ENCODE results near the gene MRPS34. TPM values are rescaled to one million over a fixed set of nuclear protein-coding genes. Genes with fewer than 3 reads are reported as not detected.

Gene MRPS34
- total RNA-seq, 1 donor from 2014 or later = 30.6 TPM

DNA sequence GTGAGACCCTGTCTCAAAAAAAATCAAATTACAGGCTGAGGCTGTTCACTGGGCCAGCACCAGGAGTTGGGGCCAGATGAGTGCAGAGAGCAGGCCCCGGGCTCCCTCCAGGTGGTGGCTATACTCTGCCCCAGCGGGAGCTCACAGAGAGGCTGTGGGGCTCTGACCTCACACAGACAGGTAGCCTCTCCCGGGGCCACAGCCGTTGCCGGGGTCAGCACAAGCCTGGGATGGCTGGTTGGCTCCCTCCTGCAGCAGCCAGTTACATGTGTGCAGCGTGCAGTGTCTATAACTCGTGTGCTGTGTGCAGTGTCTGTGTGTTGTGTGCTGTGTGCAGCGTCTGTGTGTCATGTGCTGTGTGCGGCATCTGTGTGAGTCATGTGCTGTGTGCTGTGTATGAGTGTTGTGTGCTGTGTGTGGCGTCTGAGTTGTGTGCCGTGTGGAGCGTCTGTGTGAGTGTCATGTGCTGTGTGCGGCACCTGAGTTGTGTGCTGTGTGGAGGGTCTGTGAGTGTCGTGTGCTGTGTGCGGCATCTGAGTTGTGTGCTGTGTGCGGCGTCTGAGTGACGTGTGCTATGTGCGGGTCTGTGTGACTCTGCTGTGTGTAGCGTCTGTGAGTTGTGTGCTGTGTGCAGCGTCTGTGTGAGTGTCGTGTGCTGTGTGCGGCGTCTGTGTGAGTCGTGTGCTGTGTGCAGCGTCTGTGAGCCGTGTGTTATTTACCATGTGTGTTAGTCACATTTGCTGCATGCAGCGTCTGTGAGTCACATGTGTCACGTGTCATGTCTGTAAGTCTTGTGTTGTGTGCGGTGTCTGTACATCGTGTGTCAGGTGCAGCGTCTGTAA, 46.1 kb downstream of the MRPS34 start:
- DNase-seq = no peak

- no peak for DNase-seq
These were observed 48.4 kb downstream of the MRPS34 start for GRCh38 chr16:1724491-1724890.

GRCh38 chr16:1723450-1724147, 49.3 kb downstream of the MRPS34 start:
- DNase-seq = no peak

Small RNAs within 50 kb of the gene (small RNA-seq; reads per million reads assigned to genes)
- gene MIR3177 = 0.09 reads per million

Other genes starting within 250 kb of the MRPS34 start
- gene TMEM204, start 239.5 kb downstream of the MRPS34 start, total RNA-seq = 2.5 TPM
- 51.0 TPM for gene IFT140, start 161.1 kb downstream of the MRPS34 start, total RNA-seq
- 8.0 TPM for gene CRAMP1, start 160.8 kb downstream of the MRPS34 start, total RNA-seq
- gene JPT2, start 94.9 kb downstream of the MRPS34 start, total RNA-seq = 28.5 TPM
- gene MAPK8IP3, start 66.9 kb downstream of the MRPS34 start, total RNA-seq = 84.5 TPM
- 26.2 TPM for gene NME3, start 1.6 kb downstream of the MRPS34 start, total RNA-seq
- 6.9 TPM for gene EME2, start 324 bp downstream of the MRPS34 start, total RNA-seq
- gene SPSB3, start 9.4 kb upstream of the MRPS34 start, total RNA-seq = 60.5 TPM
- gene NUBP2, start 9.8 kb upstream of the MRPS34 start, total RNA-seq = 37.9 TPM
- gene IGFALS, start 20.6 kb upstream of the MRPS34 start, total RNA-seq = not detected
- gene HAGH, start 53.7 kb upstream of the MRPS34 start, total RNA-seq = 49.1 TPM
- gene FAHD1, start 54.1 kb upstream of the MRPS34 start, total RNA-seq = 63.6 TPM
- not detected for gene MEIOB, start 99.0 kb upstream of the MRPS34 start, total RNA-seq
- gene HS3ST6, start 145.3 kb upstream of the MRPS34 start, total RNA-seq = not detected
- 3.6 TPM for gene MSRB1, start 170.1 kb upstream of the MRPS34 start, total RNA-seq
- not detected for gene RPL3L, start 181.6 kb upstream of the MRPS34 start, total RNA-seq
- gene NDUFB10, start 186.4 kb upstream of the MRPS34 start, total RNA-seq = 63.9 TPM
- 1,574 TPM for gene RPS2, start 191.7 kb upstream of the MRPS34 start, total RNA-seq
- not detected for gene RNF151, start 193.7 kb upstream of the MRPS34 start, total RNA-seq
- gene TBL3, start 198.9 kb upstream of the MRPS34 start, total RNA-seq = 12.0 TPM
- 0.78 TPM for gene NOXO1, start 208.3 kb upstream of the MRPS34 start, total RNA-seq
- gene GFER, start 211.1 kb upstream of the MRPS34 start, total RNA-seq = 10.9 TPM
- 81.3 TPM for gene SYNGR3, start 216.8 kb upstream of the MRPS34 start, total RNA-seq
- 5.5 TPM for gene ZNF598, start 236.7 kb upstream of the MRPS34 start, total RNA-seq
- not detected for gene NPW, start 246.7 kb upstream of the MRPS34 start, total RNA-seq

Measured in occipital lobe (tissue), 3 donors.